Chondrocyte (in vitro differentiated cells): ENCODE results near the gene OSMR. TPM values are rescaled to one million over a fixed set of nuclear protein-coding genes. Genes with fewer than 3 reads are reported as not detected.

Experiments used
- DNase-seq: peaks from one replicate; pipeline ENCODE4 v3.0.0; 2021; ENCODE audit warnings: mixed read lengths, low spot score
- H3K27ac Mint-ChIP-seq: one replicate; pipeline ENCODE4 v1.8.0; 2021; ENCODE audit warnings: mild to moderate bottlenecking, moderate library complexity, mixed read lengths; ENCODE audit not compliant: unreplicated experiment
- H3K27me3 Mint-ChIP-seq: 2 replicates; pipeline ENCODE4 v1.8.0; 2021; ENCODE audit warnings: low read depth, mixed read lengths
- H3K36me3 Mint-ChIP-seq: 2 replicates; pipeline ENCODE4 v1.8.0; 2021; ENCODE audit warnings: low read depth, mixed read lengths
- H3K4me1 Mint-ChIP-seq: 2 replicates; pipeline ENCODE4 v1.8.0; 2021; ENCODE audit warnings: low read depth, mild to moderate bottlenecking, mixed read lengths
- H3K4me3 Mint-ChIP-seq: one replicate; pipeline ENCODE4 v1.8.0; 2021; ENCODE audit warnings: mild to moderate bottlenecking, moderate library complexity, mixed read lengths; ENCODE audit not compliant: unreplicated experiment
- H3K9me3 Mint-ChIP-seq: 2 replicates; pipeline ENCODE4 v1.8.0; 2021; ENCODE audit warnings: low read depth, mixed read lengths
- total RNA-seq: library from RNA; stranded (reverse); gene quantifications from 3 replicates; pipeline ENCODE4 v1.2.1, GENCODE V29; 2021
- TF ChIP-seq, protein P1 (sequence below): fragments of 200-600 bp; sonication (generic); IDR thresholded peaks from 2 replicates; pipeline ENCODE4 v1.5.0; 2021; ENCODE audit warnings: antibody characterized with exemption, mild to moderate bottlenecking, moderate library complexity

The OSMR gene
- total RNA-seq, 1 donor from 2014 or later = 43.0 TPM

- H3K36me3 Mint-ChIP-seq = peaks cover 15% of the 10 kb centered on the region
Measured at GRCh38 chr5:38923661-38924451, 78.0 kb downstream of the OSMR start.

DNA sequence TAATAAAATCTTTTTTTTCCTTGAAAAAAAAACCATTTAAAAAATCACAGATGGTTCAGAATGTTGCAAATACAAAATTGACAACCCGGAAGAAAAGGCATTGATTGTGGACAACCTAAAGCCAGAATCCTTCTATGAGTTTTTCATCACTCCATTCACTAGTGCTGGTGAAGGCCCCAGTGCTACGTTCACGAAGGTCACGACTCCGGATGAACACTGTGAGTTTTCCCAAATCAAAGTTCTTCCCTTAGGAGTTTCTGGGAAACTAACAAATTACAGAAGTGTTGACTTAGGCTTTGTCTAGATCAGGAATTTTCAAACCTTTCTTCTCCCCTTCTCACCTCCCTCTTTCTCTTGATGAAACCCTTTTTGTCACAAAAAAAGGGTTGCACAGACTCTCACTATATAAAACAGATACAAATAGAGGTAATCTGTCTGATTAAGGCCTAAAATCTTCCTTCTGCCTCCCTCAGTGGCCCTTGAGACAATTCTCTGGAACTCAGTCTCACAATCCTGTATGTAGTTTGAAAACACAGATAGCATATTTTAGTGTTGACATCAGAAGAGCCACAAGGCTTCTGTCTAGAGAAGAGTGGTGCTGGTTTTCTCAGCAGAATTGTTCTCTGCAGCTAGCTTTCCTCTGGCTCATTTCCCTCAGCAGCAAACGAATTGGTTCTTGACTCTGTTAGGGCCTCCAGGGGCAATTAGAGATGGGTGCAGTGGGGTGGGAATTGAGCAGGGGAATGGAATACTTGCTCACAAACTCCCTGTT, 79.5 kb downstream of the OSMR start:
- Mint-ChIP-seq H3K4me3 (no peak overlapping the region), H3K36me3 (peaks cover 15% of the 10 kb centered on the region), H3K27me3 (no peaks in the 10 kb centered on the region), H3K4me1 (peaks cover 38% of the 10 kb centered on the region), H3K9me3 (no peaks in the 10 kb centered on the region), H3K27ac (peak overlapping the region; percentile 96)
- DNase-seq = no peak
- TF ChIP-seq, protein P1, sequence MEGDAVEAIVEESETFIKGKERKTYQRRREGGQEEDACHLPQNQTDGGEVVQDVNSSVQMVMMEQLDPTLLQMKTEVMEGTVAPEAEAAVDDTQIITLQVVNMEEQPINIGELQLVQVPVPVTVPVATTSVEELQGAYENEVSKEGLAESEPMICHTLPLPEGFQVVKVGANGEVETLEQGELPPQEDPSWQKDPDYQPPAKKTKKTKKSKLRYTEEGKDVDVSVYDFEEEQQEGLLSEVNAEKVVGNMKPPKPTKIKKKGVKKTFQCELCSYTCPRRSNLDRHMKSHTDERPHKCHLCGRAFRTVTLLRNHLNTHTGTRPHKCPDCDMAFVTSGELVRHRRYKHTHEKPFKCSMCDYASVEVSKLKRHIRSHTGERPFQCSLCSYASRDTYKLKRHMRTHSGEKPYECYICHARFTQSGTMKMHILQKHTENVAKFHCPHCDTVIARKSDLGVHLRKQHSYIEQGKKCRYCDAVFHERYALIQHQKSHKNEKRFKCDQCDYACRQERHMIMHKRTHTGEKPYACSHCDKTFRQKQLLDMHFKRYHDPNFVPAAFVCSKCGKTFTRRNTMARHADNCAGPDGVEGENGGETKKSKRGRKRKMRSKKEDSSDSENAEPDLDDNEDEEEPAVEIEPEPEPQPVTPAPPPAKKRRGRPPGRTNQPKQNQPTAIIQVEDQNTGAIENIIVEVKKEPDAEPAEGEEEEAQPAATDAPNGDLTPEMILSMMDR = no peak

More at GRCh38 chr5:38923661-38924451, 78.0 kb downstream of the OSMR start:
- Mint-ChIP-seq H3K4me1 (peaks cover 38% of the 10 kb centered on the region), H3K9me3 (no peaks in the 10 kb centered on the region), H3K27ac (peak overlapping the region; percentile 28), H3K27me3 (no peaks in the 10 kb centered on the region), H3K4me3 (no peak overlapping the region)
- no peak for DNase-seq
- TF ChIP-seq, protein P1 = no peak

DNA sequence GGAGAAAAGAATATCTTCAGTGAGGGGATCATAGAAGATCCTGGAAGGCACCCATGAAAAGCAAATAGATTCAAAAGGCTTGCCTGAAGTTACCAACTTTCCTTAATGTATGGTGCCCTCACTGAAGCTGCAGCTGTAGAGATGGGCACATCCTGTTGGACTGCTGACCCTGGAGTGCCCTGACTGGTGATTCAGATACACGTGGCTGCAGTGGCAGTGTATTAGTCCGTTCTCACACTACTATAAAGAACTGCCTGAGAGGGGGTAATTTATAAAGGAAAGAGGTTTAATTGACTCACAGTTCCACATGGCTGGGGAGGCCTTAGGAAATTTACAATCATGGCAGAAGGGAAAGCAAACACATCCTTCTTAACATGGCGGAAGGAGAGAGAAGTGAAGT, 80.3 kb downstream of the OSMR start:
- Mint-ChIP-seq H3K36me3 (peaks cover 16% of the 10 kb centered on the region), H3K4me1 (peaks cover 38% of the 10 kb centered on the region), H3K27ac (peak overlapping the region; percentile 96), H3K9me3 (no peaks in the 10 kb centered on the region), H3K4me3 (no peak overlapping the region), H3K27me3 (no peaks in the 10 kb centered on the region)
- TF ChIP-seq, protein P1 = no peak
- no peak for DNase-seq

DNA sequence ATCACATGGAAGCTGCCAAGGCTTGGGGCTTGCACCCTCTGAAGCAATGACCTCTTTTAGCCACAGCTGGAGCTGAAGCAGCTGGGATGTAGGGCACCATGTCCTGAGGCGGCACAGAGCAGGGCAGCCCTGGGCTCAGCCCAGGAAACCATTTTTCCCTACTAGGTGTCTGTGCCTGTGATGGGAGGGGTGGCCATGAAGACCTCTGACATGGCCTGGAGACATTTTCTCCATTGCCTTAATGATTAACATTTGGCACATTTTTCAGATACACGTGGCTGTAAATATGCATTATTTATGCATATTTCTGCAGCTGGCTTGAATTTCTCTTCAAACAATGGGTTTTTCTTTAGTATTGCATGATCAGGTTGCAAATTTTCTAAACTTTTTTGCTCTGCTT, 81.7 kb downstream of the OSMR start:
- DNase-seq = no peak
- Mint-ChIP-seq H3K27me3 (no peaks in the 10 kb centered on the region), H3K4me3 (no peak overlapping the region), H3K36me3 (peaks cover 16% of the 10 kb centered on the region), H3K27ac (no peak overlapping the region), H3K9me3 (no peaks in the 10 kb centered on the region), H3K4me1 (peaks cover 38% of the 10 kb centered on the region)
- TF ChIP-seq, protein P1 = no peak

DNA sequence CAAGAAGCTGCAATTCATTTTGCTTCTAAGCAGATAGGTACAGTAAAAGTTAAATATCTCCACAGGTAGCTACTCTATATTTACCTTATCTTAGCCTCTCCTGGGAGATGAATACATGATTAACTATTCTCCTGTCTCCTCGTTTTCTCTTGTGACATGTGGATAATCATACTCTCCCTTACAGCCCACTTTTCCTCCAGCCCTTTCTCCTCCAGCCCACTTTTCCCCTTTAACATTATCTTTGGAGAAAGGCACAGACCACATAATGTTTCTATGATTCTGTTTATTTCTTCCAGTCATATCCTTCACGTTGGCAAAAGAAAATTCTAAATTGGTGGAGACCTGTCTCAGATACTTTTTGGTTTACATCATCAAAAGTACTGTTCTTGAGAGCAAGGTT, 84.0 kb downstream of the OSMR start:
- DNase-seq = no peak
- H3K27ac Mint-ChIP-seq = no peak overlapping the region
- no peaks in the 10 kb centered on the region for H3K27me3 Mint-ChIP-seq
- peaks cover 23% of the 10 kb centered on the region for H3K36me3 Mint-ChIP-seq
- peaks cover 29% of the 10 kb centered on the region for H3K4me1 Mint-ChIP-seq
- no peak overlapping the region for H3K4me3 Mint-ChIP-seq
- H3K9me3 Mint-ChIP-seq = no peaks in the 10 kb centered on the region
- TF ChIP-seq, protein P1 = no peak
